Right lobe of liver (tissue), 4 donors: ENCODE data around the gene OR13J1.
A peak's percentile ranks its signal among the peaks of the same experiment; 100 is the strongest.

Experiments used
- POLR2A ChIP-seq: fragments of 450-650 bp; IDR thresholded peaks from one replicate; pipeline ENCODE4 v1.6.1; 2017; ENCODE audit warnings: antibody characterized with exemption, mild to moderate bottlenecking
- TF ChIP-seq, protein P1 (sequence below), 4 donors: fragments of 200-600 bp in 3 of 4; fragments of 450-650 bp in 1 of 4; IDR thresholded peaks; one replicate each; pipeline versions ENCODE4 v1.5.1 to v1.8.0; 2016 to 2022; ENCODE audit warnings: antibody characterized with exemption in 4 of 4, mild to moderate bottlenecking in 2 of 4
- donor health status: DM: no; HTN: no; CAD: no.
- donor health status: DM: no; HTN: no; CAD: no.
- donor health status: DM: no; HTN: yes; CAD: no.

DNA sequence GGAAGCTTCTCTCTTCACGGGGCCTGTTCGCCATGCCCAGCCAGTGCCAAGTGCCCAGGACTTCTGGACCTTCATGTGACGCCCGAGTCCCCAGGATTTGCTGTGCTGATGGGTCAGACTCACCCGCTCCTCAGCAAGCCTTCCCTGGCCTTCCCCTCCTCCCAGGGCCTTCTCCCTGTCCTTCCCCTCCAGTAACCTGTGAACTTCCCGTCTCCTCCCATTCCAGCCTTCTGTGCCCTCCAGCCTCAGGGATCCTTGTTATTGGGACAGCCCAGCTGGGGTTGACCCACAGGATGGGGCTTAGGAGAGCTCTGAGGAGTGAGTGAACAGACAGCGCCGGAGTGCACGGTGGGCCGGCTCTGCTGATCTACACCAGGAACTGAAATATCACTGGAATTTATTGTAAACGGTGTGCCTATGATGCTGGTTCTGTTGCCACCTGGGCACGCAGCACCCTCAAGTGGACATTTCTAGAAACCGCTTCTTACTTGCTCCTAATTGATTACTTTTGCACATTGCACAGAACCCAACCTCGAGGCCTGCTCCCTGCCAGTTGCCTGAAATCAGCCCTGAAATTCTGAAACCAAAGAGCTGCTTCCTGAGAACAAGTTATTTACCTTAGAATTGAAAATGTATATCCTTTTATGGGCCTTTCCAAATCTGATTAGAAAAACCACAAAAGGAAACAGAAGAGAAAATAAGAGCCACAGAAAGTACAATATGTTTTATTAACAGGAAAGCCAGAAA, 40.6 kb upstream of the OR13J1 start:
- no peak for TF ChIP-seq POLR2A
- TF ChIP-seq, protein P1, sequence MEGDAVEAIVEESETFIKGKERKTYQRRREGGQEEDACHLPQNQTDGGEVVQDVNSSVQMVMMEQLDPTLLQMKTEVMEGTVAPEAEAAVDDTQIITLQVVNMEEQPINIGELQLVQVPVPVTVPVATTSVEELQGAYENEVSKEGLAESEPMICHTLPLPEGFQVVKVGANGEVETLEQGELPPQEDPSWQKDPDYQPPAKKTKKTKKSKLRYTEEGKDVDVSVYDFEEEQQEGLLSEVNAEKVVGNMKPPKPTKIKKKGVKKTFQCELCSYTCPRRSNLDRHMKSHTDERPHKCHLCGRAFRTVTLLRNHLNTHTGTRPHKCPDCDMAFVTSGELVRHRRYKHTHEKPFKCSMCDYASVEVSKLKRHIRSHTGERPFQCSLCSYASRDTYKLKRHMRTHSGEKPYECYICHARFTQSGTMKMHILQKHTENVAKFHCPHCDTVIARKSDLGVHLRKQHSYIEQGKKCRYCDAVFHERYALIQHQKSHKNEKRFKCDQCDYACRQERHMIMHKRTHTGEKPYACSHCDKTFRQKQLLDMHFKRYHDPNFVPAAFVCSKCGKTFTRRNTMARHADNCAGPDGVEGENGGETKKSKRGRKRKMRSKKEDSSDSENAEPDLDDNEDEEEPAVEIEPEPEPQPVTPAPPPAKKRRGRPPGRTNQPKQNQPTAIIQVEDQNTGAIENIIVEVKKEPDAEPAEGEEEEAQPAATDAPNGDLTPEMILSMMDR (IDR thresholded peaks at IDR 0.05): peak; percentile 49 to 67 (median 59)
